Trophoblast cell (in vitro differentiated cells and primary cell): ENCODE measurements around the gene ATP9B.

Experiments used
- DNase-seq, 2 donors: peaks; one replicate each; pipeline ENCODE4 v3.0.0-alpha.2; 2016
- H2AFZ ChIP-seq: 2 replicates; pipeline ENCODE4 v1.6.1; 2013; ENCODE audit warnings: low read length, moderate library complexity, mild to moderate bottlenecking; ENCODE audit not compliant: insufficient read depth, poor library complexity
- H2AK5ac ChIP-seq: 2 replicates; pipeline ENCODE4 v1.6.1; 2013; ENCODE audit warnings: mild to moderate bottlenecking, low read length
- H2BK120ac ChIP-seq: 2 replicates; pipeline ENCODE4 v1.6.1; 2013; ENCODE audit warnings: low read length, mild to moderate bottlenecking, moderate library complexity; ENCODE audit not compliant: insufficient read depth, poor library complexity
- H2BK12ac ChIP-seq: 2 replicates; pipeline ENCODE4 v1.6.1; 2013; ENCODE audit warnings: mild to moderate bottlenecking, low read length, moderate library complexity
- H2BK5ac ChIP-seq: 2 replicates; pipeline ENCODE4 v1.6.1; 2013; ENCODE audit warnings: low read length, low read depth, moderate library complexity, mild to moderate bottlenecking; ENCODE audit not compliant: poor library complexity
- H3K14ac ChIP-seq: 2 replicates; pipeline ENCODE4 v1.6.1; 2013; ENCODE audit warnings: mild to moderate bottlenecking, low read length
- H3K18ac ChIP-seq: 2 replicates; pipeline ENCODE4 v1.6.1; 2013; ENCODE audit warnings: mild to moderate bottlenecking, low read length
- H3K23ac ChIP-seq: 2 replicates; pipeline ENCODE4 v1.6.1; 2013; ENCODE audit warnings: low read length
- H3K27ac ChIP-seq: 2 replicates; pipeline ENCODE4 v1.5.1; 2013; ENCODE audit warnings: low read depth, mild to moderate bottlenecking, inconsistent platforms, low read length, moderate library complexity
- H3K27me3 ChIP-seq: 2 replicates; pipeline ENCODE4 v1.6.1; 2013; ENCODE audit warnings: inconsistent platforms, mild to moderate bottlenecking, low read length, moderate library complexity; ENCODE audit not compliant: insufficient read depth
- H3K36me3 ChIP-seq, 2 experiments: 1 replicate in 1 of 2; 2 replicates in 1 of 2; pipeline ENCODE4 v1.6.1; 2013; ENCODE audit warnings: low read length in 2 of 2, mild to moderate bottlenecking in 2 of 2, moderate library complexity in 1 of 2; ENCODE audit not compliant: insufficient read depth in 2 of 2, control insufficient read depth in 1 of 2
- H3K4ac ChIP-seq: 2 replicates; pipeline ENCODE4 v1.6.1; 2013; ENCODE audit warnings: low read depth, mild to moderate bottlenecking, low read length, moderate library complexity
- H3K4me1 ChIP-seq, 2 experiments: 1 replicate in 1 of 2; 2 replicates in 1 of 2; pipeline ENCODE4 v1.6.1; 2013; ENCODE audit warnings: low read length in 2 of 2, mild to moderate bottlenecking in 2 of 2, moderate library complexity in 1 of 2; ENCODE audit not compliant: insufficient read depth in 2 of 2, control insufficient read depth in 1 of 2
- H3K4me2 ChIP-seq: 2 replicates; pipeline ENCODE4 v1.6.1; 2013; ENCODE audit warnings: inconsistent platforms, mild to moderate bottlenecking, low read length, moderate library complexity
- H3K4me3 ChIP-seq: 2 replicates; pipeline ENCODE4 v1.5.1; 2013; ENCODE audit warnings: mild to moderate bottlenecking, low read depth, low read length, inconsistent platforms
- H3K79me1 ChIP-seq: one replicate; pipeline ENCODE4 v1.6.1; 2013; ENCODE audit warnings: low read length
- H3K79me2 ChIP-seq: 2 replicates; pipeline ENCODE4 v1.6.1; 2013; ENCODE audit warnings: low read length, mild to moderate bottlenecking; ENCODE audit not compliant: control insufficient read depth, insufficient read depth, poor library complexity
- H3K9ac ChIP-seq: 2 replicates; pipeline ENCODE4 v1.6.1; 2013; ENCODE audit warnings: mild to moderate bottlenecking, low read length
- H3K9me3 ChIP-seq: 2 replicates; pipeline ENCODE4 v1.6.1; 2013; ENCODE audit warnings: low read depth, mild to moderate bottlenecking, control low read depth, inconsistent platforms, low read length; ENCODE audit not compliant: insufficient read depth
- H4K12ac ChIP-seq: 2 replicates; pipeline ENCODE4 v1.6.1; 2013; ENCODE audit warnings: low read depth, mild to moderate bottlenecking, low read length, moderate library complexity
- H4K8ac ChIP-seq: 2 replicates; pipeline ENCODE4 v1.6.1; 2013; ENCODE audit warnings: low read depth, mild to moderate bottlenecking, low read length, moderate library complexity
- H4K91ac ChIP-seq: one replicate; pipeline ENCODE4 v1.6.1; 2013; ENCODE audit warnings: low read depth, mild to moderate bottlenecking, low read length, moderate library complexity
- WGBS: extraction: QIAGEN DNeasy Blood & Tissue Kit; methylation state at CpG from one replicate; pipeline ENCODE4 v1.1.7; 2013; ENCODE audit warnings: missing lambda C conversion rate; ENCODE audit not compliant: insufficient read length, insufficient coverage; ENCODE audit errors: extremely low coverage; 5-methylcytosine and 5-hydroxymethylcytosine counted together

Gene ATP9B

GRCh38 chr18:79377187-79377891 is 308.1 kb downstream of the ATP9B start:
- Histone ChIP-seq H3K79me1 (no peaks in the 10 kb centered on the region), H3K23ac (no peak overlapping the region)
- no CpG with 5 or more reads among the region's 19 CpGs for WGBS

DNA sequence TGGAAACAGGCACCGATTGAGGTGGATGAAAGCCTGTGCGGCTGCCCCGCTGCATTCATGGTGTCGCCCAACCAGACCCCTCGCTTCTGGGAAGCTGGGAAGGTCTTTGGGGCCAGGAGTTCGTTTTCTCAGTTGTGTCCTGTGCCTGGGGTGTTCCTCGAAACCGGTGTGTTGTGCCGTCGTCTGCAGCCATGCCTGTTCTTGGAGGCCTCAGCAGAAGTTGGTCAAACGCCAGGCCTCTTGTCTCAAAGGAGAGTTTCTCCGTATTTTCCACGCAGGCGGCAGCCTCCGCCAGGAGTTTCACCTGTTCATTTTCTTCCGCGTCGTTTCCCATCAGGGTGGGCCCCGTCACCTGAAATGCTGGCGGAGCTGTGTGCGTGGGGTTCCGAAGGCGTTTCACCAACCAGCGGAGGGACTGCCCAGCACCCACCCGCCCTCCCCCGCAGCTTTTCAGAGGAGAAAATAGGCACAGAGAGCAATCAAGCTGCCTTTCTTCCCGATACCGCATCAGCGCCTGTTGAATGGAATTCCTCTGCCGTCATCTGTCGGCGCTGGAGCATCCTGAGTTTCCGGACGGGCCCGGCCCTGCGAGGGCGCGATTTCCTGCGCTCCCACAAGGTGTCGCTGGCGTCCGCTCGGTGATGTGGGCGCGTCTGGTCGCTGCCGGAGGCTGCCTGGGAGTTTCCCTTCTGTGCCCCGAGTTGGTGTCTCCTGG is 309.5 kb downstream of the ATP9B start:
- H2BK5ac ChIP-seq = no peak overlapping the region
- no peaks in the 10 kb centered on the region for H3K4me1 ChIP-seq
- no peak overlapping the region for H3K4ac ChIP-seq
- no peak overlapping the region for H2BK120ac ChIP-seq
- no peak overlapping the region for H2AFZ ChIP-seq
- H3K4me3 ChIP-seq = no peak overlapping the region
- peak; percentile 63 to 86 for DNase-seq
- no peaks in the 10 kb centered on the region for H3K27me3 ChIP-seq
- no peaks in the 10 kb centered on the region for H3K9me3 ChIP-seq
- H4K8ac ChIP-seq = no peak overlapping the region
- H3K4me2 ChIP-seq = no peak overlapping the region
- no peak overlapping the region for H3K14ac ChIP-seq
- H3K79me2 ChIP-seq = no peaks in the 10 kb centered on the region
- H2BK12ac ChIP-seq = no peak overlapping the region
- no CpG with 5 or more reads among the region's 48 CpGs for WGBS
- no peak overlapping the region for H3K23ac ChIP-seq
- H2AK5ac ChIP-seq = no peak overlapping the region
- H3K79me1 ChIP-seq = no peaks in the 10 kb centered on the region
- no peak overlapping the region for H3K9ac ChIP-seq
- H3K27ac ChIP-seq = no peak overlapping the region
- no peak overlapping the region for H4K91ac ChIP-seq
- peaks cover 8 to 9% of the 10 kb centered on the region in 2 experiments for H3K36me3 ChIP-seq
- no peak overlapping the region for H4K12ac ChIP-seq
- H3K18ac ChIP-seq = no peak overlapping the region

More at GRCh38 chr18:79377187-79377891, 308.1 kb downstream of the ATP9B start:
- Histone ChIP-seq H3K4ac (no peak overlapping the region), H3K4me2 (no peak overlapping the region), H2BK120ac (no peak overlapping the region), H2AFZ (no peak overlapping the region), H4K12ac (no peak overlapping the region), H3K9ac (no peak overlapping the region), H3K14ac (no peak overlapping the region), H3K27ac (no peak overlapping the region), H3K4me1 (no peaks in the 10 kb centered on the region), H2AK5ac (no peak overlapping the region), H4K91ac (no peak overlapping the region), H4K8ac (no peak overlapping the region), H3K79me2 (no peaks in the 10 kb centered on the region), H3K27me3 (no peaks in the 10 kb centered on the region), H3K36me3 (peaks cover 8 to 9% of the 10 kb centered on the region in 2 experiments), H3K4me3 (no peak overlapping the region), H3K9me3 (no peaks in the 10 kb centered on the region), H2BK12ac (no peak overlapping the region), H3K18ac (no peak overlapping the region), H2BK5ac (no peak overlapping the region)
- no peak for DNase-seq

DNA sequence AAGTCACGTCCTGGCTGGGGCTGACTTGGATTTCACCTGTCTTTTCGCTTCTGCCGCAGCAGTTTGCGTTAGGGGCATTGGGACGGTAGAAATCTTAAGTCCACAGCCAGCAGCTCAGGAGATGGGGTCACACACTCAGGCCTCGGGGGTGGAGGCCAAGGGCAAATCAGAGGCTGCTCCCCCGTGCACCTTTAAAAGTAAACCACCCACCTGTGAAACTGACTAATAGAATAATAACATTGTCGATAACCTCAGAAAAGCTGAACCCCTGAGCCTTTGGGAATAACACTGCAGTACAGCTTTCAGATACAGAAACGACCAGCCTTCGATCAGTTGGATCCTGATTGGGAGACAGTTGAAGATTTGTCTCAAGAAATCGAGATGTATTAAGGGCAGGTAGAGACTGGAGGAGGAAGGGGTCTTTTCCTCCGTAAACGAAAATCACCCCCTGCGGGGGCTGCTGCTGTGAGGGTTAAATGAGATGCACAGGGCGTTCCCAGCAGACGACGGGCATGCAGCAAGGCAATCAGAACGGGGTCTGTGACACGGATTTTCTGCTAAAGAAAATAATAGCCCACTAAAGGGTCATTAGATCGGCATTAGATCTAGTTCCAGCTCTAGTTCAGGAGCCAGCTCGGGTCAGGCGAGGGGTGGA is 310.2 kb downstream of the ATP9B start:
- no peak overlapping the region for H4K8ac ChIP-seq
- no peaks in the 10 kb centered on the region for H3K27me3 ChIP-seq
- H2AFZ ChIP-seq = no peak overlapping the region
- H4K12ac ChIP-seq = no peak overlapping the region
- no peak overlapping the region for H2BK5ac ChIP-seq
- H3K4me3 ChIP-seq = no peak overlapping the region
- H3K79me1 ChIP-seq = no peaks in the 10 kb centered on the region
- no peak overlapping the region for H2AK5ac ChIP-seq
- no peak for DNase-seq
- no peaks in the 10 kb centered on the region for H3K79me2 ChIP-seq
- H3K18ac ChIP-seq = no peak overlapping the region
- no peak overlapping the region for H3K27ac ChIP-seq
- H3K36me3 ChIP-seq = peaks cover 8 to 9% of the 10 kb centered on the region in 2 experiments
- no peak overlapping the region for H2BK12ac ChIP-seq
- WGBS = no CpG with 5 or more reads among the region's 22 CpGs
- no peak overlapping the region for H4K91ac ChIP-seq
- no peaks in the 10 kb centered on the region for H3K9me3 ChIP-seq
- no peaks in the 10 kb centered on the region for H3K4me1 ChIP-seq
- no peak overlapping the region for H2BK120ac ChIP-seq
- H3K4me2 ChIP-seq = no peak overlapping the region
- H3K23ac ChIP-seq = no peak overlapping the region
- H3K4ac ChIP-seq = no peak overlapping the region
- H3K9ac ChIP-seq = no peak overlapping the region
- H3K14ac ChIP-seq = no peak overlapping the region

GRCh38 chr18:79379931-79380815 is 311.0 kb downstream of the ATP9B start:
- H3K79me2 ChIP-seq = no peaks in the 10 kb centered on the region
- H3K18ac ChIP-seq = no peak overlapping the region
- H3K36me3 ChIP-seq = peaks cover 6 to 8% of the 10 kb centered on the region in 2 experiments
- no peak overlapping the region for H3K14ac ChIP-seq
- H3K27ac ChIP-seq = no peak overlapping the region
- no peak overlapping the region for H4K12ac ChIP-seq
- H3K4ac ChIP-seq = no peak overlapping the region
- no peak overlapping the region for H2BK12ac ChIP-seq
- no peak for DNase-seq
- no peak overlapping the region for H3K9ac ChIP-seq
- no peaks in the 10 kb centered on the region for H3K27me3 ChIP-seq
- no CpG with 5 or more reads among the region's 40 CpGs for WGBS
- no peak overlapping the region for H3K4me3 ChIP-seq
- no peak overlapping the region for H4K8ac ChIP-seq
- H3K4me2 ChIP-seq = no peak overlapping the region
- no peak overlapping the region for H3K23ac ChIP-seq
- H2BK5ac ChIP-seq = no peak overlapping the region
- H2BK120ac ChIP-seq = no peak overlapping the region
- H2AK5ac ChIP-seq = no peak overlapping the region
- no peaks in the 10 kb centered on the region for H3K4me1 ChIP-seq
- H3K9me3 ChIP-seq = no peaks in the 10 kb centered on the region
- no peak overlapping the region for H4K91ac ChIP-seq
- no peaks in the 10 kb centered on the region for H3K79me1 ChIP-seq
- H2AFZ ChIP-seq = no peak overlapping the region
